Stimulated activated CD8-positive, alpha-beta memory T cell treated with anti-CD3 and anti-CD28 coated beads, Interleukin-4, amount 100 ng/mL, for 4 hours (primary cell): ENCODE measurements around the gene NCAPH2.

Experiments
- DNase-seq, 2 donors: peaks; one replicate each; pipeline ENCODE4 v3.0.0-alpha.2; 2020; ENCODE audit warnings: low read depth in 2 of 2, low spot score in 1 of 2

The NCAPH2 gene

DNA sequence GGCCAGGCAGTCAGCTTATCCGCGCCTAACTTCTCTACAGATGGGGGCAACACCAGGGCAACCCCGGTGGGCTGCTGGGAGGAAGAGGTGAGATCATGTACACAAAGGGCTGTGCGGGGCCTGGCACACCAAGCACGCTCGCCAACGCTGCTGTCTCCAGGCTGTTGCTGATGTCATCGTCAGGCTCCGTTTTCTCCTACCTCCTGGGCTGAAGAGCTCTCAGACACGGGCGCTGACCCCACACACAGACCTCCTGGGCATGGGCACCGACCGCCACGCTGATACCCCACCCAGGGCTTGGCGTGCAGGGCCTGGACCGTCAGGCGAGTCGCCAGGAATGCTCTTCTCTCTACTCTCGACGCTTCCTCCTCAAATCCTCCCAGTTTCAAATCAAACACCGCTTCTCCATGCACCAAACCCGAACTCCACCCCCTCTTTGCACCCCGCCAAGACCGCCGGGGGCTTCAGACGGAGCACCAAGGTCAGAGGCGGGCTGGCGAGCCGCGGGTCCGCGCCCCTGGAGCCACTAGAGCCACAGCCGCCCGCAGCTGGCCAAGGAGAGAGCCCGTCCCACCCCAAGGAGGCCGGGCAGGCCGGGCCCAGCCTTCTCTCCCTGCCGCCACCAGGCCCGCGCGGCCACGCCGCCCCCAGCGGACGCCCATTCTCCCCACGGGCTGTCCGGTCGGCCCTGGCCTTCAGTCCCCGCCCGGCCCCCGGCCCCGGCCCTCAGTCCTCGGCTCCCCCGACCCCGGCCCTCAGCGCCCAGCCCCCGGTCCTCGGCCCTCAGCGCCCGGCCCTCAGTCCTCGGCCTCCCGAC is 34.0 kb upstream of the NCAPH2 start:
- no peak for DNase-seq

DNA sequence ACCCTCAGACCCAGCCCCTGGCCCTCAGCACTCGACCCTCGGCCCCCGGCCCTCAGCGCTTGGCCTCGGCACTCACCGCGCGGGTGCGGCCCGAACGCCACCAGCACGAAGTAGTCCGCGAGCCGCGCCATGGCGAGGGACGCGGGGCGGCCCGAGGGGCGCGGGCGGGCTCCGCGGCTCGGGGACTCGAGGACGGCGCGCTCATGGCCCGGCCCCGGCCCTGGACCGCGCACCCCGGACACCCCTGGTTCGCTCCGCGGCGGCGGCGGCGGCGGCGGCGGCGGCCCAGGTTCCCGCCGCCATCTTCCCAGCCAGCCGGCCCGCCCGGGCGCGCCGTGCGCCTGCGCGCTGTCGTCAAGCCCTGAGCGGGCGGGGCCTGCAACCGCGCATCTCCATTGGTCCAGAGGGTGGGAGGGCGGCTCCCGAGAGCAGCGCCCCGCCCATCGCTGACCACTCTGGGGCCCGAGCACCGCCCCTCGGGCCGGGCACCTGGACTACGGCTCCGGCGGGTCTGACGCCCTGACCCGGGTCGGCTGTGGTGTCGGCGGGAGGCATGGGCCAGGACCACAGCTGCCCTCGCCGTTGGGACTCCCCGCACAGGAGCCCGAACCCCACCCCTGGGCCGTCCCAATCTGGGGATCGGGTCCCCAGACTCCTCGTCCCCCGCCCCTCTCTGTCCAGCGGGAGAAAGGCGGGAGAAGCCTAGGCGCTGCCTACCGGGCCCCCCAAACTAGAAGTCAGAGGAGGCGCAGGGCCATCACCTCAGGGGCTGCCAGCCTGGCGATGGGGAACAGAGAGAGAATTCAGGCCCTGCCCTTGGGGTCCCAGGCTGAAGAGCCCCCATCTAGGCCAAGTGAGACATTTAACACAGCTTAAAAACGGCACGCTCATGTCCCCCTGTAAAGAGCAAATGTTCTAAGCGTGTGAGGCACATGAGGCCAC is 33.0 kb upstream of the NCAPH2 start, which contains the start of gene SBF1:
SBF1 (minus strand) TSS at position 326 of the 942 bp plus-strand sequence; CDS start at position 131, 195 bp downstream.
- DNase-seq = peak; percentile 69 to 77

DNA sequence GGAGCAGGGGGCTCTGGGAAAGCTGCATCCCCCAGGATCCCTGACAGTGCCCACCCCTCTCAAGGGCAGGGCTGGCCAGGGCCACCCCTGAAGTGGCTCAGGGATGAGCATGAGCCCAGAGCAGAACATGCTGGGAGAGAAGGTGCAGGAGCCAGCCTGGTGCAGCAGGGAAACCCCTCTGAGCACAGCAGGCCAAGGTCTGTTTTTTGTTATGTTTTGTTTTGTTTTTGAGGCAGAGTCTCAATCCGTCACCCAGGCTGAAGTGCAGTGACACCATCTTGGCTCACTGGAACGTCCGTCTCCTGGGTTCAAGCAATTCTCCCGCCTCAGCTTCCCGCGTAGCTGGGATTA is 32.4 kb upstream of the NCAPH2 start:
- DNase-seq = no peak

DNA sequence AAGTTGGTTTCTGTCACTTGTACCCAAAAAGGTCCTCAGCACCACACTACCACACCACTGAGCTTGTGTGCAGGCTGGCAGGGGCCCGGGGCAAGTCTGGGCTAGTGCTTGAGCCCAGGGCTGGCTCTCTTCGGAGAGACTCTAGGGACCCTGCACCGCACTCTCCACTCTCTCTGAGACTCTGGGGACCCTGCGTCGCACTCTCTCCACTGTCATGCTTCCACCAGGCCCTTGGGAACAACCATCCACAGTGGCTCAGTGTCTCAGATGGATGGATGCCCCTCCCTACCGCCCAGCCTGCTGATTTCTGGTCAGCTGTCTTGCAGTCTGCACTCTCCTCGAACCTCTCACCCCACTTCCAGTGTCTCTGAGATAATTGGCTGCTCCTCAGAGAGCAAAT is 31.2 kb upstream of the NCAPH2 start:
- DNase-seq = no peak

DNA sequence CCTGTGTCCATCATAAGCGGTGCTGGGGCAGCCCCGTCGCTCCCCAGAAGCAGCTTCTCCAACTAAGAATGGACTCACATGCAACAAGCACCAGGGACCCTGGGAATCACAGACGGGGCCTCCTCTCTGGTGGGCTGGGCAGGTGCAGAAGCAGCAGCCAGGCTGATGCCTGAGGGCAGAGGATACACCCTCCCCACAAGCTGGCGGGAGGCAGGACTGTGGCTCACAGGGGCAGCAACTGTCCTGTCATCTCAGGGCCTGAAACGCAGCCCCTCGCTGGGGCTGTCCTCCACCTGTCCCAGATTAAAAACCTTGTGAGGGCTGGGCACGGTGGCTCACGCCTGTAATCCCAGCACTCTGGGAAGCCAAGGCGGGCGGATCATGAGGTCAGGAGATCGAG is 30.1 kb upstream of the NCAPH2 start:
- DNase-seq = no peak

DNA sequence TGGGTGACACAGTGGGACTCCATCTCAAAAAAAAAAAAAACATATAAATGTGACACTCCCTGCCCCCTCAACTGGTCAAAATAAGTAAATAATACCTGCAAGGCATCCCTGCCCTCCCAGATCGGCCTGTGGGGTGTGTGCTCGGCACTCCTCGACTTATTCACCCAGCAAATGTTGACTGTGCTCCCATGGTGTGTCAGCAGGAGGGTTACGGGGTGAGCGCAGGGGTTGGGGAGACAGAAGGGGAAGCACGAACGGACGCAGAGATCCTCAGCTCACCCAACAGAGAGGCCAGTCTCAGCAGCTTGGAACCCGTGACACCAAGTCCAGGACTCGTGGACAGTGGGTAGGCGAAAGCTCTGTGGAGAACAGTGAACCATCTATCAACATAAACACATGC is 28.3 kb upstream of the NCAPH2 start:
- DNase-seq = no peak

DNA sequence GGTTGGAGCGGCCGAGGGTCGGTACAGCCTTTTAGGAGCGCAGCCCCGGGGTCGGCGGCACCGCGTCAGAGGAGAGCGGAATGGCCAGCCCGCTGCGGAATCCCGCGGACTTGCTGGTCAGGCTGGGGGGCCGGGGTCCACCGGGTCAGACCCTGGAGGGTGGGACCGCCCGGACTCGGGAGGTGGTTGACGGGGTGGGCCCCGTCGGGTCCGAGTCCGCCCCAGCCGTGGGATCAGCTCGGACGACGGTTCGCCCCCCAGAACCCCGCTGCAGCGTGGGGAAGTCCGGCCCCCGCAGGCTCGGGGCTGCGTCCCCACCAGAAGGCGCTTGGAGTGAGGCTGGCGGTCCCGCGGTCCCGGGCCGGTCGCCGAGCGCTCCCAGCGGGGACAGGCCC is 27.0 kb upstream of the NCAPH2 start:
- no peak for DNase-seq

DNA sequence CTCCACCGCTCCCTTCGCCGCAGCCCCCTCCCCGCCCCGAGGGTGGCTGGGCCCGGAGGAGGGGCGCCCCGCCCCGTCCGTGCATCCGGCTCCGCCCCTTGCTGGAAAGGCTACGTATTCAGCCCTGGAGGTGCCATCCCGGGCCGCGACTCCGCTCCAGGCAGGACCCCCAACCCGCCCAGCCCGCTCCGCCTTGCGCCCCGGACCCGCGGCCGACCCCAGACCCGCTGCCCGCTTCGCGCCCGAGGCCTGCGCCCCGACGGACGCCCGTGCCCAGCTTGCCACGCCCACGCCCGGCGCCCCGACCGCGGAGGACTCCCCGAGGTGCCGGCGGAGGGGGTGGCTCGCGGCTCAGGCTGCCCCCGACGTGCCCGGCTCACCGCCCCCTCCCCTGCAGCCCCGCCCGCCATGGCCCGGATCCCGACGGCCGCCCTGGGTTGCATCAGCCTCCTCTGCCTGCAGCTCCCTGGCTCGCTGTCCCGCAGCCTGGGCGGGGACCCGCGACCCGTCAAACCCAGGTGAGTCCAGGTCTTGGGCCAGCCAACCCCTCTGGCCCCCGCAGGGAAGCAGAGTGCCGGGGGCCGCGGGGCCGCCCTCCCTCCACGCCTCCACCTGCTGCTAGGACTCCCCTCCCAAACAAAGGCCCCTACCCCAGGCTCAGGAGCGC is 26.5 kb upstream of the NCAPH2 start, which contains the start of gene ADM2:
ADM2 (plus strand) TSS at position 104 of the 667 bp plus-strand sequence; CDS start at position 409, 305 bp downstream.
- DNase-seq = no peak

DNA sequence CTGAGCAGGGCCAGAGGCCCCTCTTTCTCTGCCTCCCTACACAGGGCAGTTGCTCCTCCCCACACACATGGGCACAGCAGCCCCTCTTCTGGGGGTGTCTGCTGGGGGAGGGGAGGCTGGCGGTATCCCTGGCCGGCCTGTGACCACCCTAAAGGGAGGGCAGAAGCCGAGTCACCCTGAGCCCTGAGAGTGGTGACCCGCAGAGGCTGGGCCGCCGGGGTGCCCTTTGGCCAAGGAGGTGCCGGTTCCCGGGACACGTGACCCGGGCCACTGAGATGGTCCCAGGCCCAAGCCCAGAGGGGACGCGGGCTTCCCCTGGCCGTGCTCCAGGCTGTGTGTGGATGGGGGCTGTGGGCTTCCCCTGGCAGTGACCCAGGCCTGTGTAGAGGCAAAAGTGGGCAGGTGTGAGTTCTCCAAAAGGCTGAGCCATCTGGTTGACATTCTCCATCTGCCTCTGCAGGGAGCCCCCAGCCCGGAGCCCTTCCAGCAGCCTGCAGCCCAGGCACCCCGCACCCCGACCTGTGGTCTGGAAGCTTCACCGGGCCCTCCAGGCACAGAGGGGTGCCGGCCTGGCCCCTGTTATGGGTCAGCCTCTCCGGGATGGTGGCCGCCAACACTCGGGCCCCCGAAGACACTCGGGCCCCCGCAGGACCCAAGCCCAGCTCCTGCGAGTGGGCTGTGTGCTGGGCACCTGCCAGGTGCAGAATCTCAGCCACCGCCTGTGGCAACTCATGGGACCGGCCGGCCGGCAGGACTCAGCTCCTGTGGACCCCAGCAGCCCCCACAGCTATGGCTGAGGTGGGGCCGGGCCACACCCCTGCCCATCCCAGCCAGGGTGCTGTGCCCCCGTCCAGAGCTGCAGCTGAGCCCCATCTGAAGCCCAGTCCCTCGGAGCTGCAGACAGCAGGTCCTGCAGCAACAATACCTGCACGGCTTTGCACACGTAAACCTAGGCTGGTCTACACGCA is 25.6 kb upstream of the NCAPH2 start:
- DNase-seq = no peak

DNA sequence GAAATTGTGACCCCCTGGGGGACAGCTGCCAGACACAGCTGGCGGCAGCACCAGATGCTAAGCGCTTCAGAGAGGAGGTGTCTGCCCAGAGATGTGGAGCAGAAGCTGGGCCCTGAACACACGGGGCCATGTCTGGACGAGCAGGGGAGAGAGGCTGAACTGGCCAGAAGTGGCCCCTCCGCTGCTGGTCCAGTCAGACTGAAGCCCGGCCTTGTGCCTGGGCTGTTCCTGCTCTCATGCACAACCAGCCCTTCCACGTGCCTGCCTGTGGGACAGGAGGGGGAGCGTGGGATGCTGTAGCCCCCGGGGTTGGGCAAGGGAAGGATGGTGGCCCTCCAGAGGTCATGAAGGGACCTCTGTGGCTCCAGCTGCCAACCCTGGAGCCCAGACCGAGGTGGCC is 24.9 kb upstream of the NCAPH2 start:
- DNase-seq = no peak

DNA sequence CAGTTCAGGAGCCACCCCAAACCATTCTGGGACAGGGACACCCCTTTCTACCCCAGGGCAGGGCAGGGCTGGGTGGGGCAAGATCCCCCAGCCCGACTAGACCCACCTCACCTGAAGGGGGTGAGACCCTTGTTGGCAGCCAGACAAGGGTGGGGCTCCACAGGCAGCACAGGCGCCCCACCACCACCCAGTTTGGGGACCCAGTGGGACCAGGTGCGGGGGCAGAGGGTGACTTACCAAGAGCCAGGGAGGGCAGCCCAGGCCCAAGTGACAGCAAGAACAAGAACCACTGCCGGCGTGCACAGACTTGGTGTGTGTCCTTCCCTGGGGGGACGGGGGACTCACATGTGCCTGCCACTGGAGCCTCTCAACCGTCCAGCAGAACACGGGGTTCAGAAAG is 24.5 kb upstream of the NCAPH2 start:
- DNase-seq = no peak

DNA sequence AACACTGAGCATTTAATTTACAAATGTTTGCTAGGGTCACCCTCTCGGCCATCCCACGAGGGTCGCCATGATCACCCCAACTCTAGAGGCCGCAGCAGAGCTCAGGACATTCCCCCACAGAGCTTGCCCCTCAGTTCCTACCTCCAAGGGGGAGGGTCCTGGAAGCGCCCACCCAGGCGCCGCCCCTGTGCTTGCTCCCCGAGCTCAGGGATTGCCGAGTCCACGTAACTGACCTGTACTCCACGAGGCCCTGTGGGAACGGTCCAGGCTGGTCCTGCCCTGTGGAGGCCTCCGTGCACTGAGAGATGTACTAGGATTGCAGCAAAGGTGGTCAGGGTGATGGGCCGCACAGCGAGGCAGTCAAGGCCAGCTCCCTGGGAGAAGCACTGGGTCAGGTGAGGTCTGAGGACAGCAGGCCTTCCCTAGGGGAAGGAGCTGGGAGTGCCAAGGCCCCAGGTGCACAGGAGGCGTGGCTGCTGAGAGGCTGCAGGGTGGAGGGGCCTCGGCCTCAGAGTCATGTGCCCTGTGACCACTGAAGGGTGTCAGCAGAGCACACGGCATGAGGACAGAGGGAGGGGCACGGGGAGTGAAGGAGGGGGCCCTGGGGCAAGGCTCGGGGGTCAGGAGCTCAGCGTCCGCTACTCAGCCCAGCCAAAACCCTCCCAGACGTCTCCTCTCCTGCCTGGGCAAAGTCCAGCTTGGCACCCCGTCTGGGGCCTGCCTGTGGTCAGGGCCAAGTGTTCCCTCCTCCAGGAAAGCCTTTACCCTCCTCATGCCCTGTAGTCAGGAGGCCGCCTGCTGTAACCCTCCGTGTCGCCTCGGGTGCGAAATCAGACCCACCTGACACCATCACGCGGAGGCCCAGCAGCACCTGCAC is 23.8 kb upstream of the NCAPH2 start:
- no peak for DNase-seq

DNA sequence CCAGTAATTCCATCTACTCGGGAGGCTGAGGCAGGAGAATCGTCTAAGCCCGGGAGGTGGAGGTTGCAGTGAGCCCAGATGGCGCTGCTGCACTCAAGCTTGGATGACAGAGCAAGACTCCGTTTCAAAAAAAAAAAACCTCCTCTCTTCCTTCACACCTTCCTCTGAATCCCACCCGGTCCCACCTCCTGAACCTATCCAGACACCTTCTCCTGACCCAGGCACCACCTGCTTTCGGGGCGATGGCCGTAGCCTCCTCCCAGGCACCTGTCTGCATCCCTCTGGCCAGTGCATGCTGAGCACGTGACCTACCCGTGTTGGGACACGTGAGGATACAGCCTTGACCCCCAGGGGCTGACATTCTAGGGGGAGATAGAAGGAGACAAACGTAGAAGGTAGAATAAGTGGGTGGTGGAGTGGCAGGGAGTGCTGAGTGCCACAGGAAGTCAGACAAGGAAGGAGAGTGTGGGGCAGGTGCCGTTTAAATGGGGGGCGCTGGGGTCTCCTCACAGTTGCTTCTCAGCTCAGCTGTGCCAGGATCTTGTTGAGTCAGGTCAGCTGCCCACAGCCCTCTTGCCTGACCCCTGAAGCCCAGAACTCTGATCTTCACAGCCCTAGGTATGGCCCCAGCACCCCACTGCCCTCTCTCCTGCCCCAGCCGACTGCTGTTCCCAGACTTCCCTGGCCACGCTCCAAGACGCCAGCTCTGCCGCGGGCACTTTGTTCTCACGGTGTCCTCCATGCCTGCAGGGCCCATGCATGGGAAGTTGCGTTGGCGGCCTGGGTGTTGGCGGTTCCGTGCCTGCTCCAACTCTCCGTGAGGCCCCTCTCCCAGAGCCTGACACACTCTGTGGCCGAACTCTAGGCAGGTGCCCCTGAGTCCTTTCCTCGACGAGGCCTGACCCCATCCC is 22.5 kb upstream of the NCAPH2 start:
- DNase-seq = no peak

DNA sequence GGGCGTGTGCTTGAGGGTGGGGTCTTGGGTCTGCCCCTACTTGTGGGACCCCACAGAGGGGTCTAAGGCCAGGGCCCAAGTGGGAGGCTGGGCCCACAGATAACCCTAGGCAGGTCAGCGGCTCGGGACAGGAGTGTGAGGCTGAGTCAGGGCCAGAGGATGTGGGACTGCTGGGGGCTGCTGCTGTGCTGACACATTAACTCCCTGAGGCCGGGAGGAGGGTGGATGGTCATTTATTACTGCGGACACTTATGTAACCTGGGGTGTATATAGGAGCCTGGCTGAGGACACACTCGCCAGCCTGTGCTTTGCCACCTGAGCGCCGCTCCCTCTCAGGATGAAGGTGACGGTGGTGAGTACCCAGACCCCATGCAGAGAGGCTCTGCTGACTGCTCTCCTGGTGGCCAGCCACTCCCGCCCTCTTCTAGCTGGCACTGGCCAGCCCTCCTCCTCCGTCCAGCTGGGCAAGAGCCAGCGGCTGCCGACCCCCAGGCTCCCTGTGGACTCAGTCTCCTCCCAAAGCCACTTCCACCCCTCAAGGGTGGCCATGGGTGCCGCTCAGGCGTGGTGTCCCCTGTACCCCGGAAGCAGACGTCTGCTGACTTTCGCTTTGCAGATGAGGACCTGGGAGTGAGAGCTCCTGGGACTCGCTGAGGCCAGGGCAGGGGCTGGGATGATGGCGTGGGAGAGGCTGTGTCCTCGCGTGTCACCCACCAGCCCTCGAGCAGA is 21.3 kb upstream of the NCAPH2 start, which contains the start of gene MIOX:
MIOX (plus strand) TSS at position 299 of the 729 bp plus-strand sequence; CDS start at position 338, 39 bp downstream.
- no peak for DNase-seq

DNA sequence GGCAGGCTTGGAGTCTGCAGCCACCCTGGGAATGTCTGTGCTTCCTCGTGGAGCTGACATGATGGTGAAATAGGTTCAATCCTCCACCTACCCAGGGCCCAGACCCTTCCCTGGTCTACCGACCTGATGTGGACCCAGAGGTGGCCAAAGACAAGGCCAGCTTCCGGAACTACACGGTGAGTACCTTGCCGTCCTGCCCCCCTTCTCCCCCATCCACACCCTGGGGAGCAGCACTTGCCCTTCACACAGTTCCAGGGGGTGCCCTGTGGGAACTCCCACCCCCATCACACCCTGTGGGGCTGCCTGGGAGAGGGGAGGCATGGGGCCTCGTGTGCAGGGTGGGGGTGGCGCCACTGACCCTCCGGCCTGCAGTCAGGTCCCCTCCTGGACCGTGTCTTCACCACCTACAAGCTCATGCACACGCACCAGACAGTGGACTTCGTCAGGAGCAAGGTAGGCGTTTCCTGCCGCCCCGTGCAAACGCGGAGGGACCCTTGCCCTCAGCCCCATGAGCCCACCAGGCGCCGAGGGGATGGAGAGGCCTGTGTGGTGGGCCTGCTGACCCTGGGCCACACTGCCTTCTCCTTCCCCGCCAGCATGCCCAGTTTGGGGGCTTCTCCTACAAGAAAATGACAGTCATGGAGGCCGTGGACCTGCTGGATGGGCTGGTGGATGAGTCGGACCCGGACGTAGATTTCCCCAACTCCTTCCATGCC is 20.6 kb upstream of the NCAPH2 start:
- no peak for DNase-seq

DNA sequence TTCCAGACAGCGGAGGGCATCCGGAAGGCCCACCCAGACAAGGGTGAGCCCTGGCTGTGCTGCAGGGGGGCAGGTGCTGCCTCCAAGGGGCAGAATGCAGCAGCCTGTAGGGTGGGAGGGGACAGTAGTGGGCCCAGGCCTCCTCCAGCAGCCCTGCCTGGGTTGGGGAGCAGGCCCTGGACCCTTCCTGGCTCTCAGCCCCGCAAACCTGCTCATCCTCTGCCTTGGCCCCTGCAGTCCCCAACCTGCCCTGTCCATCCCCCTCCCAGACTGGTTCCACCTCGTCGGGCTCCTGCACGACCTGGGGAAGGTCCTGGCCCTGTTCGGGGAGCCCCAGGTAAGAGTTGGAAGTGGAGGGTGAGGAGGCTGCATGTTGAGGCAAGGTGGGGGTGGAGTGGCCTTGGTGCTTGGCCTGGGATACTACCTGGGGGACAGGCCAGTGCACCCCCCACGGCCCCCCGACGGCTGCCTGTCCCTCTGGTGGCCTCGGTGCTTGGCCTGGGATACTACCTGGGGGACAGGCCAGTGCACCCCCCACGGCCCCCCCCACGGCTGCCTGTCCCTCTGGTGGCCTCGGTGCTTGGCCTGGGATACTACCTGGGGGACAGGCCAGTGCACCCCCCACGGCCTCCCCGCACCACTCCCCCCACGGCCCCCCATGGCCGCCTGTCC is 19.9 kb upstream of the NCAPH2 start:
- DNase-seq = no peak
